Caco-2 (cell line): Measurements from ENCODE around the gene NFASC. TPM values are rescaled to one million over a fixed set of nuclear protein-coding genes. Genes with fewer than 3 reads are reported as not detected.

Source experiments
- BruUV-seq: library from RNA; stranded (reverse); fragments of 400-500 nt; replicated peaks from 2 replicates; lab custom pipeline; 2021; lab: Mats Ljungman, UMichigan
- CTCF ChIA-PET: fragments of 300-600 bp; sonication (Branson Sonifier 250); formaldehyde crosslinking; loops from one replicate; lab custom pipeline; 2022; ENCODE audit warnings: antibody characterized with exemption; lab: Charles Lee
- POLR2A ChIA-PET: fragments of 300-600 bp; sonication (Branson Sonifier 250); formaldehyde crosslinking; loops from one replicate; lab custom pipeline; 2022; ENCODE audit warnings: antibody characterized with exemption; lab: Charles Lee
- DNase-seq, 2 experiments: peaks; one replicate each; pipeline versions ENCODE4 v3.0.0 to v3.0.0-alpha.2; 2020 to 2022
- H3K27me3 ChIP-seq: replicated peaks from 2 replicates; pipeline ENCODE4 v1.6.0; 2011; ENCODE audit warnings: low read length; ENCODE audit not compliant: control insufficient read depth, insufficient read depth
- H3K36me3 ChIP-seq: 2 replicates; pipeline ENCODE4 v1.5.1; 2011; ENCODE audit warnings: low read length; ENCODE audit not compliant: control insufficient read depth, insufficient read depth
- H3K4me1 ChIP-seq: fragments of 250-450 bp; sonication (Bioruptor Pico); 2 replicates; pipeline ENCODE4 v1.5.1; 2020; ENCODE audit warnings: mild to moderate bottlenecking
- H3K4me3 ChIP-seq: 2 replicates; pipeline ENCODE4 v1.5.1; 2011; ENCODE audit warnings: low read depth, mild to moderate bottlenecking, control low read depth, low read length
- H3K9me3 ChIP-seq: fragments of 250-450 bp; sonication (Bioruptor Pico); 2 replicates; pipeline ENCODE4 v1.5.1; 2020; ENCODE audit warnings: mild to moderate bottlenecking, moderate library complexity
- H3K27ac Mint-ChIP-seq: one replicate; pipeline ENCODE4 v1.8.0; 2022; ENCODE audit warnings: mixed read lengths; ENCODE audit not compliant: unreplicated experiment
- H3K27me3 Mint-ChIP-seq: one replicate; pipeline ENCODE4 v1.8.0; 2022; ENCODE audit warnings: mixed read lengths; ENCODE audit not compliant: insufficient read depth, unreplicated experiment
- H3K36me3 Mint-ChIP-seq: one replicate; pipeline ENCODE4 v1.8.0; 2022; ENCODE audit warnings: mild to moderate bottlenecking, mixed read lengths; ENCODE audit not compliant: insufficient read depth, unreplicated experiment
- H3K4me1 Mint-ChIP-seq: one replicate; pipeline ENCODE4 v1.8.0; 2022; ENCODE audit warnings: low read depth, mixed read lengths; ENCODE audit not compliant: unreplicated experiment
- H3K4me3 Mint-ChIP-seq: one replicate; pipeline ENCODE4 v1.8.0; 2022; ENCODE audit warnings: mild to moderate bottlenecking, moderate library complexity, mixed read lengths; ENCODE audit not compliant: unreplicated experiment
- H3K9me3 Mint-ChIP-seq: one replicate; pipeline ENCODE4 v1.8.0; 2022; ENCODE audit warnings: mixed read lengths; ENCODE audit not compliant: unreplicated experiment
- CTCF ChIP-seq, 2 experiments: fragments of 200-600 bp in 1 of 2; IDR thresholded peaks; 1 replicate in 1 of 2; 2 replicates in 1 of 2; pipeline versions ENCODE4 v1.5.1 to v1.8.0; 2011 to 2022; ENCODE audit warnings: antibody characterized with exemption in 1 of 2, control low read depth in 1 of 2, inconsistent platforms in 1 of 2, low read depth in 1 of 2, low read length in 1 of 2, mild to moderate bottlenecking in 1 of 2, moderate library complexity in 1 of 2; ENCODE audit not compliant: insufficient read depth in 1 of 2, severe bottlenecking in 1 of 2, unreplicated experiment in 1 of 2
- intact Hi-C: fragments of 100-400 bp; cut with micrococcal nuclease; formaldehyde crosslinking; loops from one replicate; pipeline ENCODE4 v1.10.0; 2022; ENCODE audit not compliant: unreplicated experiment
- total RNA-seq: library from RNA; stranded (reverse); gene quantifications from 2 replicates; pipeline ENCODE4 v1.2.3, GENCODE V29; 2022

The NFASC gene
- total RNA-seq, 1 experiment from 2014 or later = 1.3 TPM

GRCh38 chr1:205064741-205065316 is 194.2 kb downstream of the NFASC start:
- H3K27me3 ChIP-seq = no peaks in the 10 kb centered on the region
- ChIA-PET CTCF (no interaction called here), POLR2A (no interaction called here)
- no peaks in the 10 kb centered on the region for H3K9me3 Mint-ChIP-seq
- H3K4me3 ChIP-seq = no peak overlapping the region
- no peak overlapping the region for H3K27ac Mint-ChIP-seq
- H3K4me1 Mint-ChIP-seq = no peaks in the 10 kb centered on the region
- BruUV-seq = no TSS peak
- H3K36me3 Mint-ChIP-seq = no peaks in the 10 kb centered on the region
- no peak for DNase-seq
- peaks cover 2% of the 10 kb centered on the region for H3K27me3 Mint-ChIP-seq
- intact Hi-C loops = no loop called here
- TF ChIP-seq CTCF (IDR thresholded peaks at IDR 0.05; ENCODE audit: insufficient read depth in 1 of 2, low read depth in 1 of 2, low read length in 1 of 2, severe bottlenecking in 1 of 2, unreplicated experiment in 1 of 2) = no peak
- H3K36me3 ChIP-seq = no peaks in the 10 kb centered on the region
- H3K4me3 Mint-ChIP-seq = no peak overlapping the region
- H3K9me3 ChIP-seq = no peaks in the 10 kb centered on the region
- H3K4me1 ChIP-seq = peaks cover 5% of the 10 kb centered on the region; the same call in 1 of the 2 replicates

- H3K36me3 ChIP-seq = no peaks in the 10 kb centered on the region
- Mint-ChIP-seq H3K9me3 (no peaks in the 10 kb centered on the region), H3K27me3 (peaks cover 2% of the 10 kb centered on the region), H3K4me1 (no peaks in the 10 kb centered on the region), H3K4me3 (no peak overlapping the region), H3K27ac (no peak overlapping the region), H3K36me3 (no peaks in the 10 kb centered on the region)
- H3K9me3 ChIP-seq = no peaks in the 10 kb centered on the region
- no peaks in the 10 kb centered on the region for H3K27me3 ChIP-seq
- intact Hi-C loops = no loop called here
- H3K4me3 ChIP-seq = no peak overlapping the region
- no peak for DNase-seq
- no peaks in the 10 kb centered on the region for H3K4me1 ChIP-seq
- ChIA-PET POLR2A (no interaction called here), CTCF (interaction anchor here (0.9 to 1.0 kb wide), 2 partner anchors 66 to 190 kb away, joined by 4 to 5 read pairs; no protein-coding TSS in a partner anchor)
- TF ChIP-seq CTCF (IDR thresholded peaks at IDR 0.05; ENCODE audit: insufficient read depth in 1 of 2, low read depth in 1 of 2, low read length in 1 of 2, severe bottlenecking in 1 of 2, unreplicated experiment in 1 of 2) = no peak
- no TSS peak for BruUV-seq
Observed at GRCh38 chr1:205065666-205066065, 195.0 kb downstream of the NFASC start.

- ChIA-PET POLR2A (no interaction called here), CTCF (interaction anchor here (0.9 to 1.0 kb wide), 3 partner anchors 67 to 189 kb away, joined by 3 to 5 read pairs (median 4); no protein-coding TSS in a partner anchor)
Observed at GRCh38 chr1:205066141-205066818, 195.6 kb downstream of the NFASC start.

More at GRCh38 chr1:205066141-205066818, 195.6 kb downstream of the NFASC start:
- BruUV-seq = no TSS peak
- Histone ChIP-seq H3K9me3 (no peaks in the 10 kb centered on the region), H3K36me3 (no peaks in the 10 kb centered on the region), H3K4me1 (no peaks in the 10 kb centered on the region), H3K4me3 (no peak overlapping the region), H3K27me3 (no peaks in the 10 kb centered on the region)
- no peak for DNase-seq
- Mint-ChIP-seq H3K36me3 (no peaks in the 10 kb centered on the region), H3K4me3 (no peak overlapping the region), H3K4me1 (no peaks in the 10 kb centered on the region), H3K9me3 (no peaks in the 10 kb centered on the region), H3K27ac (no peak overlapping the region), H3K27me3 (peaks cover 2% of the 10 kb centered on the region)
- TF ChIP-seq CTCF (IDR thresholded peaks at IDR 0.05; ENCODE audit: insufficient read depth in 1 of 2, low read depth in 1 of 2, low read length in 1 of 2, severe bottlenecking in 1 of 2, unreplicated experiment in 1 of 2) = peak in 1 of 2 experiments; percentile 29
- intact Hi-C loops = no loop called here
